Omental fat pad (tissue), 4 donors: Measurements from ENCODE around the gene SLC9A3. TPM values are rescaled to one million over a fixed set of nuclear protein-coding genes. Genes with fewer than 3 reads are reported as not detected.

ENCODE experiments used
- ATAC-seq: fragments of 150-250 bp; one replicate; pipeline ENCODE4 v1.9.1; 2016; ENCODE audit warnings: mild to moderate bottlenecking, moderate library complexity; ENCODE audit not compliant: low FRiP score
- DNase-seq: peaks from one replicate; pipeline ENCODE4 v3.0.0-alpha.2; 2019; ENCODE audit warnings: low spot score
- total RNA-seq, 4 donors: library from RNA; depleted of rRNA; stranded (reverse); fragments of >200 nt; gene quantifications; one replicate each; pipeline ENCODE4 v1.1.0, GENCODE V29; 2016
- TF ChIP-seq, protein P1 (sequence below), 3 donors: fragments of 450-650 bp; IDR thresholded peaks; one replicate each; pipeline ENCODE4 v1.5.1; 2016 to 2017; ENCODE audit warnings: antibody characterized with exemption in 3 of 3, mild to moderate bottlenecking in 3 of 3, moderate library complexity in 2 of 3

Gene SLC9A3
- total RNA-seq, 4 donors from 2014 or later = 1.0 to 4.3 (median 1.7) TPM

DNA sequence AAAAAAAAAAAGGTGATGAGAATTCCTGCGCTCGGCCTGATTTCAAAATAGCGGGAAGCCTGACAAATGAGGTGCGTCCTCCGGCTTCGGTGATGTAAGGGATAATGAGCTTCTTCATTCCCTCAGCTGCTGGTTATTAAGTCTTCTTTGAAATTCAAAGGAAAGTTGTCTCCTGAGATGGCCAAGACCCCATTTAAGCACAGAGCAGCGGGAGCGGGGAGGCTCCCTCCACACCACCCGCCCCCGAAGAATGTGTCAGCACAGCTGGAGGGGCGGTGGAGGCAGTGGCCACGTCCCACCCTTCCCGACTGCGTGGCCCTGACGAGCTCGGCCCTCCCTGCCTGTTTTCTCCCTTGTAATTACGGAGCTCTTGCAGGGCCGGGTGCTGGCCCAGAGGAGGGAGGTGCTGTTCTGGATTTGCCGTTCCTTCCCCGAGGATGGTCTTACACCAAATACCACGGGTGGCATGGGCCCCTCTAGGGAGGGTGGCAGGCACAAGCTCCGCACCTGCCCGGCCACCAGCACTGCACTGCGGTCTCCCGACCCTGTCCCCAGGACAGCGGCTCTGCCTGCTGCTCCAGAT lies 31.0 kb downstream of the SLC9A3 start:
- TF ChIP-seq, protein P1, sequence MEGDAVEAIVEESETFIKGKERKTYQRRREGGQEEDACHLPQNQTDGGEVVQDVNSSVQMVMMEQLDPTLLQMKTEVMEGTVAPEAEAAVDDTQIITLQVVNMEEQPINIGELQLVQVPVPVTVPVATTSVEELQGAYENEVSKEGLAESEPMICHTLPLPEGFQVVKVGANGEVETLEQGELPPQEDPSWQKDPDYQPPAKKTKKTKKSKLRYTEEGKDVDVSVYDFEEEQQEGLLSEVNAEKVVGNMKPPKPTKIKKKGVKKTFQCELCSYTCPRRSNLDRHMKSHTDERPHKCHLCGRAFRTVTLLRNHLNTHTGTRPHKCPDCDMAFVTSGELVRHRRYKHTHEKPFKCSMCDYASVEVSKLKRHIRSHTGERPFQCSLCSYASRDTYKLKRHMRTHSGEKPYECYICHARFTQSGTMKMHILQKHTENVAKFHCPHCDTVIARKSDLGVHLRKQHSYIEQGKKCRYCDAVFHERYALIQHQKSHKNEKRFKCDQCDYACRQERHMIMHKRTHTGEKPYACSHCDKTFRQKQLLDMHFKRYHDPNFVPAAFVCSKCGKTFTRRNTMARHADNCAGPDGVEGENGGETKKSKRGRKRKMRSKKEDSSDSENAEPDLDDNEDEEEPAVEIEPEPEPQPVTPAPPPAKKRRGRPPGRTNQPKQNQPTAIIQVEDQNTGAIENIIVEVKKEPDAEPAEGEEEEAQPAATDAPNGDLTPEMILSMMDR (IDR thresholded peaks at IDR 0.05) = no peak
- no peak for DNase-seq
- ATAC-seq = no peak

DNA sequence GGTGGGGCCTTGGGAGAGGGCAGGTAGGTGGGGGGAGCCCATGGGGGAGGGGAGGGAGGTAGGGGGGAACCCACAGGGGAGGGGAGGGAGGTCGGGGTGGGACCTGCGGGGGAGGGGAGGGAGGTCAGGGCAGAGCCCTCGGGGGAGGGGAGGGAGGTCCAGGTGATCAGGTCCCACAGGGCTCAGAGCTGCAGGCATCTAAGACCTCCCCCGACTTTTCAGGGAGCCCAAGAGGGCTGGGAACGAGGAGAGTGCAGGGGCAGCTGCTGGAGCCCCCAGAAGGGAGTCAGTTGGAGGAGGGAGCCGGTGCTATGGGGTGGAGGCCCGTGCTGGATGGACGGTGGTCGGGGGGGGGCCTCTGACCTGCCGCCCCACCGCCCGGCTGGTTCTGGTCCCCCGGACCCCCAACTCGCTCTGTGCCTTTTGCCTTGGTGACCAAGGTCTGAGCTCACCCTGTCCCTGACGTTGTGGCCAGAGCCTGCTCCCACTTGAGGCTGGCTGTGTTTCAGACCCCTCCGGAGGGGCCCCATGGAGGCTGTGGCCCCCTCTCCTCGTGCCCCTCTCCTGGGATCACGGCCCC lies 31.8 kb downstream of the SLC9A3 start:
- TF ChIP-seq, protein P1 (IDR thresholded peaks at IDR 0.05) = no peak
- DNase-seq (no peak), ATAC-seq (no peak)

DNA sequence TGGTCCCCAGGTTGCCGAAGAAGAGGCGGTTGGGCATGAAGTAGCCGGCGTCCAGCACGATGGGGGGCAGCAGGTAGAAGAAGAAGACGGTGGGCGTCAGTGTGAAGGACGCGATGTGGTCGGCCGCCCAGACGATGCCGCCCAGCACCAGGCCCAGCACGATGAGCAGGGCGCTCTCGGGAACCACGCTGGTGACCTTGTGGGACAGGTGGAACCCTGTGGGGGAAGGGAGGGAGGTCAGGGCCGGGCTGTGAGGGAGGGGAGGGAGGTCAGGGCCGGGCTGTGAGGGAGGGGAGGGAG lies 32.4 kb downstream of the SLC9A3 start:
- ATAC-seq = no peak
- DNase-seq = no peak
- TF ChIP-seq, protein P1 (IDR thresholded peaks at IDR 0.05) = no peak

DNA sequence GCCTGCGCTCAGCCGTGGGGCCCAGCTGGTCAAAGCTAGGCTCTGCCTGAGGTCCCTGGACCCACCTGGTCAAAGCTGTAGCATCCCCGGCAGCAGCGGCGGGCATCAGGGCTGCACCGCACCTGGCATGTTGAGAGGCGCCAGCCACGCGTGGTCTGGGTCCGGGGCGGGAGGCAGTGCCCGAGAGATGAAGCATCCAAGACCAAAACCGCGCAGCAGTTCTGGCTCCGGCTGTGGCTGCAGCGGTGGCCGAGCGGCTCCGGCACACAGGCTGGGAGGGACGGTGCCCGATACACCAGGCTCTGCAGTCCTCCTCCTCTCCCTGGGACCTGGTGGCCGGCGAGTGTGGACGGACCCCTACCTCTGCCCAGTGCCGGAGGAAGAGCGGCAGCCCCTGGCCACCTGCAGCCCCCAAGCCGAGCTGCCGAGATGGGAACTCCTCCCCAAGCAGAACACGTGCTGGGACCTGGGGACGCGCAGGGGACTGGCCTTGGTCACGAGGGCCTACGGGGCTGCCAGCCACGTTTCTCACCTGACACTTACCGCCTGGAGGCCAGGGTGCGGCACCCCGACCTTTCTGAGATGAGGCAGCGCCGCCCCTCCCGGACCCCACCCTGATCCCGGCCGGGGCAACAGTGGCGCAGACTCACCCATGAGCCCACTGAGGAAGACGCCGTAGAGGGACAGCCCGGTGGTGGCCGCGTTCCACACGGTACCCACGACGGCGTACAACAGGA lies 33.0 kb downstream of the SLC9A3 start:
- ATAC-seq = no peak
- no peak for DNase-seq
- TF ChIP-seq, protein P1 (IDR thresholded peaks at IDR 0.05) = no peak

DNA sequence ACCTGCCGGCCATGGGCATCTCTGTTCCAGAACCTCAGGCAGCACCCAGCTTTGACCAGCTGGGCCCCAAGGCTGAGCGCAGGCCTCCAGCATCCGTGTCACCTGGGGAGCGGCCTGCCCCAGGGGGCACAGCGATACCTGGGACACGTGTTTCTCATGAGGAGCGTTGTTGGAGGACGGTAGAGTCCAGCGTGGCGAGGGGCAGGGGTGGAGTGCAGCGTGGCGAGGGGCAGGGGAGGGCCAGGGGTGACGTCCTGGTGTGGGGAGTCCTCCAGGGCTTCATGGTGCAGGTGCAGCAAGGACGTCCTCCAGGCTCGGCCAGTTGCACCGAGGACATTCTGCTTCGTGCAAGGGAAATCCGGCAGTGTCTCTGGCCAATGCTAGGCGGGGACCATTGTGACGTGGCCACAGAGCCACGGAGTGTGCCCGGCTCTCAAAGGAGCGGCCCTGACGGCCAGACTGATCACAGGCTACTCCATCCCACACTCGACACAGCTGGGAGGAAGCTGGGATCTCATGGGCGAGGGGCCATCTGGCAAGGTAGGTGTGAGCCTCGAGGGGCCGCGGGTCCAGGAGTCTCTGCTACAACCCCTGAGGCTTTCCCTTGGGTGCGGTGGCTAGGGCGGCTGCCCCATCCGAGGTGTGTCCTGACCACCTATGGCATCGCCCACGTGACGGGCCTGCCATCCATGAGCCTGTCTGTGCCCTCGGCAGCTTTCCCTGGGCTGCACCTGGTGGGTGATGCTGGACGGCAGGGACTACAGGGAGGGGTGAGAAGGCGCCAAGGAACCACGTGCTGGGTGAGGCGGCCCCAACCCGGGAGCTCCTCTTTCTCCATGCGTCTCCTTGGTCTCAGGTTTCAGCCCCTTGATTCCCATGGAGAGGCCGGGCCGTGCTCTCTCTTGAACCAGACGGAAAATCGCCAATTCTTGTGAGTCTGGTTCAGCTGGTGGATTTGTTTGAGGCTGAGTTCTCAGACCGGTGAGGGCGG lies 33.8 kb downstream of the SLC9A3 start:
- DNase-seq (no peak), ATAC-seq (no peak)
- TF ChIP-seq, protein P1 (IDR thresholded peaks at IDR 0.05) = no peak

DNA sequence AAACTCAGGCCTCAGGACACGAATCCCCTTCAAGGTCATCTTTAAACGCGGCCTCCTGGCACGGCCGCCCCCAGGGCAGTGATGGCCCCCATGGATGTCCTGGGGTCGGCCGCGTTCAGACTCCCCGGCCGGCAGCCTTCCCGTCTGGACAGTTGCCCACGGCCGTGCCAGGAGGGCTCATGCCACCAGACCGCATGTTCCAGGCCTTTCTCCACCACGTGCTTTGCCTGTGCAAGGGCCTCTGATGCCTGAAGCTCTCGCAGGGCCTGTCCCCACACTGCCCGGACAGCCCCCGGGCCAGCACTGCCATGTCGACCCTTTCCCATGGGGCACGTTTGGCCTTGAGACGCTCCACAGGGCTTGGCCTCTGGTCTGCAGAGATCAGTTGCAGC lies 34.6 kb downstream of the SLC9A3 start:
- DNase-seq = no peak
- no peak for ATAC-seq
- TF ChIP-seq, protein P1 (IDR thresholded peaks at IDR 0.05) = no peak
